ENCODE results near the gene MOGAT3. TPM values are rescaled to one million over a fixed set of nuclear protein-coding genes. Genes with fewer than 3 reads are reported as not detected.
"Not testable (repeated sequence)": the region's sequence is repeated elsewhere in the genome, so short reads cannot be mapped to it uniquely, and the experiment has no call there.

Gene MOGAT3
- total RNA-seq, 1 donor from 2014 or later, result not detected

- no peaks in the 10 kb centered on the region for H3K9me3 Mint-ChIP-seq (ENCODE audit: low read depth)
- H3K4me1 Mint-ChIP-seq (ENCODE audit: low read depth), result no peaks in the 10 kb centered on the region
- no peak overlapping the region for H3K27ac Mint-ChIP-seq
- no peak overlapping the region for H3K4me3 Mint-ChIP-seq (ENCODE audit: low read depth)
- H3K36me3 Mint-ChIP-seq (ENCODE audit: insufficient read depth), result peaks cover 11% of the 10 kb centered on the region
- DNase-seq (ENCODE audit: low spot score, unreplicated experiment), result no peak
- H3K27me3 Mint-ChIP-seq, result peaks cover 17% of the 10 kb centered on the region
- TF ChIP-seq CTCF (IDR thresholded peaks at IDR 0.05; ENCODE audit: unreplicated experiment), result no peak
These were observed 6.6 kb upstream of the MOGAT3 start for GRCh38 chr7:101207459-101207858.

DNA sequence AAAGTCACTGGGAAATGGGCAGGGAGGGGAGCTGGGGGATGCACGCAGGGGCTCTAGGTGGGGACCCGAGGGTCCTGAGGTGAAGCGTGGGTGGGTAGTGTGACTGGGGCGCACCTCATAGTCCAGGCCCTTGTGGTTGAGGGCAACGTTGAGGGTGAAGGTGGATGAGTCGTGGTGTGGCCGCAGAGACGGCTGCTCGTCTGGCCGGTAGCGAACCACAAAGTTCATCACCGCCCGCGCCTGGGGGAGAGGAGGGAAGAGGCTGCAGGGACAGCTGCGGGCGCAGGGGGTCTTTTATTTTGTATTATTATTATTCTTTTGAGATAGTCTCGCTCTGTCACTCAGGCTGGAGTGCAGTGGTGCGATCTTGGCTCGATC lies 5.8 kb upstream of the MOGAT3 start:
- no peak for DNase-seq (ENCODE audit: low spot score, unreplicated experiment)
- no peak overlapping the region for H3K4me3 Mint-ChIP-seq (ENCODE audit: low read depth)
- H3K27ac Mint-ChIP-seq, result no peak overlapping the region
- H3K27me3 Mint-ChIP-seq, result peaks cover 20% of the 10 kb centered on the region
- no peaks in the 10 kb centered on the region for H3K4me1 Mint-ChIP-seq (ENCODE audit: low read depth)
- no peaks in the 10 kb centered on the region for H3K9me3 Mint-ChIP-seq (ENCODE audit: low read depth)
- H3K36me3 Mint-ChIP-seq (ENCODE audit: insufficient read depth), result peaks cover 11% of the 10 kb centered on the region
- TF ChIP-seq CTCF (IDR thresholded peaks at IDR 0.05; ENCODE audit: unreplicated experiment), result no peak

GRCh38 chr7:101205901-101206664 lies 5.2 kb upstream of the MOGAT3 start:
- no peak for TF ChIP-seq CTCF (IDR thresholded peaks at IDR 0.05; ENCODE audit: unreplicated experiment)
- Mint-ChIP-seq H3K9me3 (ENCODE audit: low read depth) (no peaks in the 10 kb centered on the region), H3K4me3 (ENCODE audit: low read depth) (no peak overlapping the region), H3K4me1 (ENCODE audit: low read depth) (no peaks in the 10 kb centered on the region), H3K36me3 (ENCODE audit: insufficient read depth) (peaks cover 10% of the 10 kb centered on the region), H3K27ac (no peak overlapping the region), H3K27me3 (peaks cover 26% of the 10 kb centered on the region)
- no peak for DNase-seq (ENCODE audit: low spot score, unreplicated experiment)

- not testable (repeated sequence) for H3K4me3 Mint-ChIP-seq (ENCODE audit: low read depth); H3K4me1 Mint-ChIP-seq (ENCODE audit: low read depth); H3K36me3 Mint-ChIP-seq (ENCODE audit: insufficient read depth); H3K27ac Mint-ChIP-seq; H3K9me3 Mint-ChIP-seq (ENCODE audit: low read depth); DNase-seq (ENCODE audit: low spot score, unreplicated experiment)
- peaks cover 39% of the 10 kb centered on the region for H3K27me3 Mint-ChIP-seq
These were observed 3.2 kb upstream of the MOGAT3 start for GRCh38 chr7:101203740-101204738.

DNA sequence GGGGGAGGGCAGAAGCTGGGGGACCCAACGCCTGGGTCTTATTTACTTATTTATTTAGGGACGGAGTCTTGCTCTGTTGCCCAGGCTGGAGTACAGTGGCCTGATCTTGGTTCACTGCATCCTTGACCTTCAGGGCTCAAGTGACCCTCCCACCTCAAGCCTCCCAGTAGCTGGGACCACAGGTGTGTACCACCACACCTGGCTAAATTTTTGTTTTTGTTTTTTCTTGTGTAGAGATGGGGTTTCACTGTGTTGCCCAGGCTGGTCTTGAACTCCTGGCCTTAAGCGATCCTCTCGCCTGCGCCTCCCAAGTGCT lies 1.7 kb upstream of the MOGAT3 start:
- Mint-ChIP-seq H3K9me3 (ENCODE audit: low read depth) (no peaks in the 10 kb centered on the region), H3K27me3 (peaks cover 42% of the 10 kb centered on the region), H3K4me3 (ENCODE audit: low read depth) (no peak overlapping the region), H3K36me3 (ENCODE audit: insufficient read depth) (peaks cover 3% of the 10 kb centered on the region), H3K27ac (no peak overlapping the region), H3K4me1 (ENCODE audit: low read depth) (peaks cover 6% of the 10 kb centered on the region)
- DNase-seq (ENCODE audit: low spot score, unreplicated experiment), result no peak
- TF ChIP-seq CTCF (IDR thresholded peaks at IDR 0.05; ENCODE audit: unreplicated experiment), result no peak
